ENCODE data around the gene IQCH.

The IQCH gene

GRCh38 chr15:67509918-67510317, 255.3 kb downstream of the IQCH start:
- Histone ChIP-seq H3K9me3 (ENCODE audit: control insufficient read depth, insufficient read depth, low read length) (no peaks in the 10 kb centered on the region), H3K4me3 (ENCODE audit: low read length) (no peak overlapping the region), H3K9me2 (replicated peaks; ENCODE audit: control insufficient read depth, low read length) (no peaks in the 10 kb centered on the region), H3F3A (ENCODE audit: control insufficient read depth, insufficient read depth) (no peaks in the 10 kb centered on the region; the same call in 1 of the 2 replicates), H3K27me3 (ENCODE audit: control insufficient read depth, low read length) (no peaks in the 10 kb centered on the region), H4K20me1 (ENCODE audit: control insufficient read depth, insufficient read depth, low read depth, low read length) (no peaks in the 10 kb centered on the region), H3K4me2 (ENCODE audit: low read length) (no peak overlapping the region), H3K79me2 (ENCODE audit: control insufficient read depth, low read length) (no peaks in the 10 kb centered on the region), H3K36me3 (ENCODE audit: control insufficient read depth, low read length) (peaks cover 14% of the 10 kb centered on the region), H3K4me1 (ENCODE audit: control insufficient read depth, low read length) (peaks cover 19% of the 10 kb centered on the region), H3K27ac (ENCODE audit: low read depth, low read length) (no peak overlapping the region)
- TF ChIP-seq, protein P1, sequence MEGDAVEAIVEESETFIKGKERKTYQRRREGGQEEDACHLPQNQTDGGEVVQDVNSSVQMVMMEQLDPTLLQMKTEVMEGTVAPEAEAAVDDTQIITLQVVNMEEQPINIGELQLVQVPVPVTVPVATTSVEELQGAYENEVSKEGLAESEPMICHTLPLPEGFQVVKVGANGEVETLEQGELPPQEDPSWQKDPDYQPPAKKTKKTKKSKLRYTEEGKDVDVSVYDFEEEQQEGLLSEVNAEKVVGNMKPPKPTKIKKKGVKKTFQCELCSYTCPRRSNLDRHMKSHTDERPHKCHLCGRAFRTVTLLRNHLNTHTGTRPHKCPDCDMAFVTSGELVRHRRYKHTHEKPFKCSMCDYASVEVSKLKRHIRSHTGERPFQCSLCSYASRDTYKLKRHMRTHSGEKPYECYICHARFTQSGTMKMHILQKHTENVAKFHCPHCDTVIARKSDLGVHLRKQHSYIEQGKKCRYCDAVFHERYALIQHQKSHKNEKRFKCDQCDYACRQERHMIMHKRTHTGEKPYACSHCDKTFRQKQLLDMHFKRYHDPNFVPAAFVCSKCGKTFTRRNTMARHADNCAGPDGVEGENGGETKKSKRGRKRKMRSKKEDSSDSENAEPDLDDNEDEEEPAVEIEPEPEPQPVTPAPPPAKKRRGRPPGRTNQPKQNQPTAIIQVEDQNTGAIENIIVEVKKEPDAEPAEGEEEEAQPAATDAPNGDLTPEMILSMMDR (IDR thresholded peaks at IDR 0.05; ENCODE audit: low read depth, low read length, poor library complexity, severe bottlenecking), result no peak
- no peak for TF ChIP-seq EZH2phosphoT487 (IDR thresholded peaks at IDR 0.05; ENCODE audit: borderline replicate concordance, low read length)

- Histone ChIP-seq H3K4me3 (ENCODE audit: low read length) (no peak overlapping the region), H4K20me1 (ENCODE audit: control insufficient read depth, insufficient read depth, low read depth, low read length) (no peaks in the 10 kb centered on the region), H3F3A (ENCODE audit: control insufficient read depth, insufficient read depth) (no peaks in the 10 kb centered on the region; the same call in 1 of the 2 replicates), H3K27ac (ENCODE audit: low read depth, low read length) (no peak overlapping the region), H3K36me3 (ENCODE audit: control insufficient read depth, low read length) (peaks cover 14% of the 10 kb centered on the region), H3K9me2 (replicated peaks; ENCODE audit: control insufficient read depth, low read length) (no peaks in the 10 kb centered on the region), H3K27me3 (ENCODE audit: control insufficient read depth, low read length) (no peaks in the 10 kb centered on the region), H3K4me1 (ENCODE audit: control insufficient read depth, low read length) (peaks cover 18% of the 10 kb centered on the region), H3K9me3 (ENCODE audit: control insufficient read depth, insufficient read depth, low read length) (no peaks in the 10 kb centered on the region), H3K4me2 (ENCODE audit: low read length) (no peak overlapping the region), H3K79me2 (ENCODE audit: control insufficient read depth, low read length) (no peaks in the 10 kb centered on the region)
- TF ChIP-seq, protein P1 (IDR thresholded peaks at IDR 0.05; ENCODE audit: low read depth, low read length, poor library complexity, severe bottlenecking), result no peak
Measured at GRCh38 chr15:67510597-67511190, 256.1 kb downstream of the IQCH start.

DNA sequence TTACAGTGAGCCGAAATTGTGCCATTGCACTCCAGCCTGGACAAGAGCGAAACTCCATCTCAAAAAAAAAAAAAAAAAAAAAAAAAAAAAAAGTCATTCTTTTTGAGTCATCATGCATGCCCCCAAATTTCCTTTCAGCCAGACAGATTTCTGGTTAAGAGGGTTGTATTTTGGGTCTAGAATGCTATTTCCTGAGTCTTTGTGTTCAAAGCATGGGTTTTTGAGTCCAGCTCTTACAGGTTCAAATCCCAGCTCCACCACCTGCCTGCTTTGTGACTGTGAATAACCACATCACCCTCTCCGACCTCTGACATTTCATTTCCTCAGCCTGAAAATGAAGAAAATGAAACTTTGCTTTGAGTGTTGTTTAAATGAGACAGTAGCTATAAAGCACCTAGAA, 257.0 kb downstream of the IQCH start:
- H3K27ac ChIP-seq (ENCODE audit: low read depth, low read length), result no peak overlapping the region

More for the DNA sequence above, 257.0 kb downstream of the IQCH start:
- H4K20me1 ChIP-seq (ENCODE audit: control insufficient read depth, insufficient read depth, low read depth, low read length), result no peaks in the 10 kb centered on the region
- H3K4me2 ChIP-seq (ENCODE audit: low read length), result no peak overlapping the region
- H3K4me1 ChIP-seq (ENCODE audit: control insufficient read depth, low read length), result peaks cover 10% of the 10 kb centered on the region
- H3K9me2 ChIP-seq (replicated peaks; ENCODE audit: control insufficient read depth, low read length), result no peaks in the 10 kb centered on the region
- no peaks in the 10 kb centered on the region; the same call in 1 of the 2 replicates for H3F3A ChIP-seq (ENCODE audit: control insufficient read depth, insufficient read depth)
- H3K4me3 ChIP-seq (ENCODE audit: low read length), result no peak overlapping the region
- peaks cover 14% of the 10 kb centered on the region for H3K36me3 ChIP-seq (ENCODE audit: control insufficient read depth, low read length)
- H3K9me3 ChIP-seq (ENCODE audit: control insufficient read depth, insufficient read depth, low read length), result no peaks in the 10 kb centered on the region
- no peaks in the 10 kb centered on the region for H3K79me2 ChIP-seq (ENCODE audit: control insufficient read depth, low read length)
- TF ChIP-seq EZH2phosphoT487 (IDR thresholded peaks at IDR 0.05; ENCODE audit: borderline replicate concordance, low read length), result no peak
- TF ChIP-seq, protein P1 (IDR thresholded peaks at IDR 0.05; ENCODE audit: low read depth, low read length, poor library complexity, severe bottlenecking), result no peak
- no peaks in the 10 kb centered on the region for H3K27me3 ChIP-seq (ENCODE audit: control insufficient read depth, low read length)

Data from DOHH2 (cell line).